Measurements from ENCODE around the gene TASP1.
"Not testable (repeated sequence)": the region's sequence is repeated elsewhere in the genome, so short reads cannot be mapped to it uniquely, and the experiment has no call there.

- TF ChIP-seq FOXK2 (IDR thresholded peaks at IDR 0.05); HDGF (IDR thresholded peaks at IDR 0.05; ENCODE audit: borderline replicate concordance); ARNT (IDR thresholded peaks at IDR 0.05); ELF4 (IDR thresholded peaks at IDR 0.05); SUZ12 (IDR thresholded peaks at IDR 0.05); L3MBTL2 (conservative IDR thresholded peaks at IDR 0.05); BHLHE40 (IDR thresholded peaks at IDR 0.05; ENCODE audit: borderline replicate concordance); SP1 (IDR thresholded peaks at IDR 0.05); TARDBP (IDR thresholded peaks at IDR 0.05); CTBP1 (IDR thresholded peaks at IDR 0.05; ENCODE audit: borderline replicate concordance): not testable (repeated sequence)
Observed at GRCh38 chr20:13362165-13362564, 276.6 kb downstream of the TASP1 start.

Data from HEK293T (cell line).